GM23248 (cell line): ENCODE measurements around the gene KCNAB1. TPM values are rescaled to one million over a fixed set of nuclear protein-coding genes. Genes with fewer than 3 reads are reported as not detected.

Experiments
- DNase-seq: peaks from one replicate; pipeline ENCODE4 v3.0.0-alpha.2; 2015
- H2AFZ ChIP-seq: fragments of 200-600 bp; sonication (generic); 2 replicates; pipeline ENCODE4 v1.6.1; 2016; ENCODE audit warnings: antibody characterized with exemption
- H3F3A ChIP-seq: fragments of 200-600 bp; sonication (generic); 2 replicates; pipeline ENCODE4 v1.6.1; 2016; ENCODE audit warnings: mild to moderate bottlenecking, antibody characterized with exemption, mixed run types; ENCODE audit not compliant: insufficient read depth
- H3K27ac ChIP-seq: fragments of 200-600 bp; sonication (generic); 2 replicates; pipeline ENCODE4 v1.5.1; 2016; ENCODE audit warnings: mild to moderate bottlenecking
- H3K27me3 ChIP-seq: fragments of 200-600 bp; sonication (generic); replicated peaks from 2 replicates; pipeline ENCODE4 v1.6.1; 2016; ENCODE audit warnings: mild to moderate bottlenecking; ENCODE audit not compliant: insufficient read depth
- H3K36me3 ChIP-seq: fragments of 200-600 bp; sonication (generic); 2 replicates; pipeline ENCODE4 v1.6.1; 2016; ENCODE audit warnings: low read depth, mild to moderate bottlenecking
- H3K4me1 ChIP-seq: fragments of 200-600 bp; sonication (generic); 2 replicates; pipeline ENCODE4 v1.6.1; 2016; ENCODE audit warnings: mild to moderate bottlenecking; ENCODE audit not compliant: insufficient read depth
- H3K4me2 ChIP-seq: fragments of 200-600 bp; sonication (generic); one replicate; pipeline ENCODE4 v1.6.1; 2016; ENCODE audit warnings: mild to moderate bottlenecking; ENCODE audit not compliant: unreplicated experiment
- H3K4me3 ChIP-seq: fragments of 200-600 bp; sonication (generic); 2 replicates; pipeline ENCODE4 v1.5.1; 2016; ENCODE audit warnings: mild to moderate bottlenecking
- H3K79me2 ChIP-seq: fragments of 200-600 bp; sonication (generic); 2 replicates; pipeline ENCODE4 v1.6.1; 2016; ENCODE audit warnings: mild to moderate bottlenecking; ENCODE audit not compliant: insufficient read depth
- H3K9ac ChIP-seq: fragments of 200-600 bp; sonication (generic); 2 replicates; pipeline ENCODE4 v1.6.1; 2016; ENCODE audit warnings: mild to moderate bottlenecking
- H3K9me2 ChIP-seq: fragments of 200-600 bp; sonication (generic); 2 replicates; pipeline ENCODE4 v1.6.1; 2016; ENCODE audit warnings: mixed run types, mild to moderate bottlenecking, moderate library complexity; ENCODE audit not compliant: insufficient read depth
- H3K9me3 ChIP-seq: fragments of 200-600 bp; sonication (generic); one replicate; pipeline ENCODE4 v1.6.1; 2017; ENCODE audit warnings: low read depth
- H4K20me1 ChIP-seq: fragments of 200-600 bp; sonication (generic); 2 replicates; pipeline ENCODE4 v1.6.0; 2016; ENCODE audit not compliant: insufficient read depth
- EZH2 ChIP-seq: fragments of 200-600 bp; sonication (generic); IDR thresholded peaks from 2 replicates; pipeline ENCODE4 v1.6.1; 2018; ENCODE audit warnings: antibody characterized with exemption, mild to moderate bottlenecking; ENCODE audit not compliant: insufficient read depth, poor library complexity, severe bottlenecking
- EZH2phosphoT487 ChIP-seq: fragments of 200-600 bp; sonication (generic); IDR thresholded peaks from 2 replicates; pipeline ENCODE4 v1.6.1; 2018; ENCODE audit warnings: antibody characterized with exemption, moderate library complexity, mild to moderate bottlenecking, low read depth; ENCODE audit not compliant: insufficient read depth
- WGBS, 2 experiments: methylation state at CpG; one replicate each; pipeline ENCODE4 v1.1.6; 2015 to 2017; ENCODE audit warnings: low lambda C conversion rate in 2 of 2, low coverage in 1 of 2; ENCODE audit errors: missing lambda C conversion rate in 2 of 2; 5-methylcytosine and 5-hydroxymethylcytosine counted together
- in situ Hi-C: fragments of 300-500 bp; cut with MboI; formaldehyde crosslinking; loops from 2 replicates; pipeline ENCODE4 v1.15.0; 2020
- polyA plus RNA-seq: library from polyadenylated mRNA; unstranded; fragments of >200 nt; fragmentation: Nextera tagmentation; extraction: Ambion mirVana; gene quantifications from 2 replicates; pipeline ENCODE4 v1.2.1, GENCODE V29; 2016
- total RNA-seq: library from RNA; depleted of rRNA; stranded (reverse); fragments of >200 nt; shearing (Covaris generic); gene quantifications from 2 replicates; pipeline ENCODE4 v1.2.3, GENCODE V29; 2014

The KCNAB1 gene
- total and polyA plus RNA-seq, 2 experiments from 2014 or later, result 1.1 TPM; not detected in 1

GRCh38 chr3:156148345-156148945 lies 28.1 kb downstream of the KCNAB1 start:
- H3K9ac ChIP-seq, result no peak overlapping the region
- H3K9me3 ChIP-seq, result no peaks in the 10 kb centered on the region
- no peaks in the 10 kb centered on the region for H3K27me3 ChIP-seq
- DNase-seq, result no peak
- in situ Hi-C loops, result loop anchor here (25.0 kb wide), 1 partner anchor 939 kb away; no protein-coding TSS in a partner anchor
- H3K4me2 ChIP-seq, result no peak overlapping the region
- no peaks in the 10 kb centered on the region for H3F3A ChIP-seq
- peak overlapping the region; percentile 71 for H2AFZ ChIP-seq
- no peaks in the 10 kb centered on the region for H3K9me2 ChIP-seq
- no peak for TF ChIP-seq EZH2phosphoT487
- no peaks in the 10 kb centered on the region for H3K79me2 ChIP-seq
- H3K27ac ChIP-seq, result no peak overlapping the region
- peaks cover 6% of the 10 kb centered on the region; the same call in 1 of the 2 replicates for H3K4me1 ChIP-seq
- no peaks in the 10 kb centered on the region for H4K20me1 ChIP-seq
- no peaks in the 10 kb centered on the region for H3K36me3 ChIP-seq
- no peak overlapping the region for H3K4me3 ChIP-seq

DNA sequence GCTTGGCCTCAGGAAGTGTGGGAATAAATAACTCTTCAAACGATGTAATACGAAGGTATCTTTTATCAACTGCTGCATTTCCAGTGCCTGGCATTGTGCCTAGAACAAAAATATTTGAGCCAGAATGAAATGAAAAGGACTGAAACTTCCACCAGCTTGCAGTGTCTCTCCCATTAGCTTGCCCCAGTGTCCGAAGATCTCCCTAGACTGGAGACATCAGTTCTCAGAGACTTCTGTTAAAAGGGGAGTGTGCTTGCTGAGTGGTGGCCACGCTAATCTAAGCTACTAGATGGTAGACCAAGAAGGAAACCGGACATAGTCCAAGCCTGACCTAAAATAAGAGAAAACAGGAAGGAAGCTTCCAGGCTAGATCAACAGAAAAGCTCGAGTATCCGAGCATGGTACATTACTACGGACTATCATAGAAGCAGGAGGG lies 28.6 kb downstream of the KCNAB1 start:
- Histone ChIP-seq H3K27ac (no peak overlapping the region), H3K27me3 (no peaks in the 10 kb centered on the region), H3K36me3 (no peaks in the 10 kb centered on the region), H2AFZ (peak overlapping the region; percentile 71), H3K4me1 (peaks cover 6% of the 10 kb centered on the region; the same call in 1 of the 2 replicates), H3K79me2 (no peaks in the 10 kb centered on the region), H4K20me1 (no peaks in the 10 kb centered on the region), H3K4me2 (no peak overlapping the region), H3K9me3 (no peaks in the 10 kb centered on the region), H3K4me3 (no peak overlapping the region), H3K9ac (no peak overlapping the region), H3F3A (no peaks in the 10 kb centered on the region), H3K9me2 (no peaks in the 10 kb centered on the region)
- TF ChIP-seq EZH2phosphoT487, result no peak
- no peak for TF ChIP-seq EZH2
- DNase-seq, result no peak
- 39 to 44% methylated on average over 8 of the region's 8 CpGs for WGBS, 2 experiments
- in situ Hi-C loops, result loop anchor here (25.0 kb wide), 1 partner anchor 938 kb away; no protein-coding TSS in a partner anchor

GRCh38 chr3:156149876-156150275 lies 29.5 kb downstream of the KCNAB1 start:
- in situ Hi-C loops, result loop anchor here (10.0 to 25.0 kb wide), 3 partner anchors 525 to 987 kb away; partner anchors contain the start of gene TIPARP
- H3F3A ChIP-seq, result no peaks in the 10 kb centered on the region
- H4K20me1 ChIP-seq, result no peaks in the 10 kb centered on the region
- H2AFZ ChIP-seq, result peak overlapping the region; percentile 84
- no peak for TF ChIP-seq EZH2phosphoT487
- no peak overlapping the region for H3K4me2 ChIP-seq
- DNase-seq, result no peak
- no peak overlapping the region for H3K27ac ChIP-seq
- H3K4me1 ChIP-seq, result peaks cover 6% of the 10 kb centered on the region; the same call in 1 of the 2 replicates
- WGBS, 2 experiments, result 59 to 73% methylated on average over 3 of the region's 3 CpGs
- H3K27me3 ChIP-seq, result no peaks in the 10 kb centered on the region
- H3K9me2 ChIP-seq, result no peaks in the 10 kb centered on the region
- H3K9me3 ChIP-seq, result no peaks in the 10 kb centered on the region
- H3K79me2 ChIP-seq, result no peaks in the 10 kb centered on the region
- H3K9ac ChIP-seq, result peak overlapping the region; percentile 50
- no peak overlapping the region for H3K4me3 ChIP-seq
- H3K36me3 ChIP-seq, result no peaks in the 10 kb centered on the region

- Histone ChIP-seq H3K36me3 (no peaks in the 10 kb centered on the region), H3K4me1 (peaks cover 6% of the 10 kb centered on the region; the same call in 1 of the 2 replicates), H3K9ac (peak overlapping the region; percentile 50), H3K9me3 (no peaks in the 10 kb centered on the region), H4K20me1 (no peaks in the 10 kb centered on the region), H3K27me3 (no peaks in the 10 kb centered on the region), H2AFZ (peak overlapping the region; percentile 84), H3K9me2 (no peaks in the 10 kb centered on the region), H3K4me2 (no peak overlapping the region), H3F3A (no peaks in the 10 kb centered on the region), H3K27ac (no peak overlapping the region), H3K79me2 (no peaks in the 10 kb centered on the region), H3K4me3 (no peak overlapping the region)
- WGBS, 2 experiments, result 8 to 11% methylated on average over 8 of the region's 8 CpGs
- TF ChIP-seq EZH2, result no peak
- no peak for TF ChIP-seq EZH2phosphoT487
- in situ Hi-C loops, result loop anchor here (10.0 to 25.0 kb wide), 2 partner anchors 524 to 987 kb away; partner anchors contain the start of gene TIPARP
- DNase-seq, result peak; percentile 82
Observed at GRCh38 chr3:156150434-156151066, 30.2 kb downstream of the KCNAB1 start.
